K562 (cell line): ENCODE data around the gene CCR5AS.

Source experiments
- CBFA2T2 ChIP-seq: fragments of 450-650 bp; conservative IDR thresholded peaks from 2 replicates; pipeline ENCODE4 v1.6.1; 2017; ENCODE audit warnings: mild to moderate bottlenecking
- CTCF ChIP-seq, 3 experiments: IDR thresholded peaks in 2 of 3; conservative IDR thresholded peaks in 1 of 3; 2 replicates each; pipeline ENCODE4 v1.5.1; 2011 to 2012; ENCODE audit warnings: low read length in 3 of 3, mild to moderate bottlenecking in 3 of 3, control low read depth in 2 of 3, improper control_type of control experiment in 1 of 3, inconsistent platforms in 1 of 3, low read depth in 1 of 3, mixed read lengths in 1 of 3, moderate library complexity in 1 of 3; ENCODE audit not compliant: insufficient read depth in 2 of 3
- PKNOX1 ChIP-seq: fragments of 450-650 bp; IDR thresholded peaks from 2 replicates; pipeline ENCODE4 v1.6.1; 2016
- POLR2A ChIP-seq: fragments of 450-650 bp; conservative IDR thresholded peaks from 2 replicates; pipeline ENCODE4 v1.6.1; 2016
- TEAD4 ChIP-seq, 2 experiments: sonication (generic) in 1 of 2; formaldehyde crosslinking in 1 of 2; IDR thresholded peaks; 2 replicates each; pipeline versions ENCODE4 v1.6.1 to v1.8.0; 2012 to 2022; ENCODE audit warnings: borderline replicate concordance in 1 of 2, inconsistent platforms in 1 of 2, low read length in 1 of 2, mild to moderate bottlenecking in 1 of 2, missing genetic modification reagents in 1 of 2
- THAP7 ChIP-seq: fragments of 250-450 bp; sonication (Bioruptor Pico); IDR thresholded peaks from 2 replicates; pipeline ENCODE4 v1.5.0; 2021
- ZFP91 ChIP-seq: sonication (generic); formaldehyde crosslinking; IDR thresholded peaks from 2 replicates; pipeline ENCODE4 v1.8.0; 2022; ENCODE audit warnings: mild to moderate bottlenecking, missing genetic modification reagents

GRCh38 chr3:46410669-46411068 lies 3.8 kb upstream of the CCR5AS start:
- TF ChIP-seq CTCF (IDR thresholded peaks at IDR 0.05 in 2 of 3, conservative IDR thresholded peaks at IDR 0.05 in 1 of 3; ENCODE audit: insufficient read depth in 2 of 3, low read depth in 1 of 3, low read length in 3 of 3) (no peak), CBFA2T2 (no peak), POLR2A (no peak), TEAD4 (IDR thresholded peaks at IDR 0.05; ENCODE audit: low read length) (no peak), TEAD4 (CRISPR knock-in tag; IDR thresholded peaks at IDR 0.05; ENCODE audit: borderline replicate concordance) (no peak), ZFP91 (no peak), THAP7 (CRISPR knock-in tag) (no peak), PKNOX1 (no peak)
